ENCODE data around the gene SHISA5.

Gene SHISA5

GRCh38 chr3:48456456-48456855 lies 47.5 kb downstream of the SHISA5 start:
- no peak for DNase-seq

GRCh38 chr3:48451270-48451669 lies 52.7 kb downstream of the SHISA5 start:
- no peak for DNase-seq

- DNase-seq = peak; percentile 87 to 92
Observed at GRCh38 chr3:48446425-48447193, 57.4 kb downstream of the SHISA5 start, which contains the start of gene ATRIP. TSS of gene ATRIP (plus strand) at chr3:48446737. CDS start at chr3:48446846, 109 bp downstream.

- DNase-seq = no peak
Observed at GRCh38 chr3:48446043-48446424, 57.9 kb downstream of the SHISA5 start.

- no peak for DNase-seq
Observed at GRCh38 chr3:48445277-48445882, 58.6 kb downstream of the SHISA5 start.

- no peak for DNase-seq
Observed at GRCh38 chr3:48441940-48442339, 62.0 kb downstream of the SHISA5 start.

- no peak for DNase-seq
Observed at GRCh38 chr3:48440590-48440958, 63.4 kb downstream of the SHISA5 start.

- peak; percentile 98 to 99 for DNase-seq
Observed at GRCh38 chr3:48439820-48440589, 64.0 kb downstream of the SHISA5 start, which contains the start of the genes CCDC51 and TMA7. TSS of gene CCDC51 (minus strand) at chr3:48440119. CDS start at chr3:48435128, 4,991 bp downstream. TSS of gene TMA7 (plus strand) at chr3:48440257. CDS start at chr3:48440297, 40 bp downstream.

GRCh38 chr3:48437812-48438211 lies 66.2 kb downstream of the SHISA5 start:
- DNase-seq = no peak

GRCh38 chr3:48436855-48437254 lies 67.1 kb downstream of the SHISA5 start:
- DNase-seq = no peak

- DNase-seq = no peak
Observed at GRCh38 chr3:48436477-48436787, 67.5 kb downstream of the SHISA5 start.

- peak; percentile 86 to 88 for DNase-seq
Observed at GRCh38 chr3:48435774-48436476, 68.0 kb downstream of the SHISA5 start.

- no peak for DNase-seq
Observed at GRCh38 chr3:48435223-48435595, 68.8 kb downstream of the SHISA5 start.

- DNase-seq = no peak
Observed at GRCh38 chr3:48434591-48435222, 69.3 kb downstream of the SHISA5 start.

GRCh38 chr3:48433472-48434118 lies 70.4 kb downstream of the SHISA5 start:
- no peak for DNase-seq

GRCh38 chr3:48432411-48433371 lies 71.3 kb downstream of the SHISA5 start:
- DNase-seq = no peak

- DNase-seq = no peak
Observed at GRCh38 chr3:48431224-48432029, 72.5 kb downstream of the SHISA5 start.

GRCh38 chr3:48430708-48431101 lies 73.3 kb downstream of the SHISA5 start:
- no peak for DNase-seq

- peak in 1 of 2 donors; percentile 22 for DNase-seq
Observed at GRCh38 chr3:48429960-48430707, 73.8 kb downstream of the SHISA5 start, which contains the start of gene PLXNB1. TSS of gene PLXNB1 (minus strand) at chr3:48430086. CDS start at chr3:48424611, 5,475 bp downstream.

Data from stimulated activated CD4-positive, alpha-beta T cell treated with anti-CD3 and anti-CD28 coated beads, Interleukin-2, amount 100 ng/mL, for 24 hours (primary cell).